Trophoblast cell (in vitro differentiated cells and primary cell): ENCODE measurements around the gene TOM1L2.

Experiments
- DNase-seq, 2 donors: peaks; one replicate each; pipeline ENCODE4 v3.0.0-alpha.2; 2016
- H2AFZ ChIP-seq: 2 replicates; pipeline ENCODE4 v1.6.1; 2013; ENCODE audit warnings: low read length, moderate library complexity, mild to moderate bottlenecking; ENCODE audit not compliant: insufficient read depth, poor library complexity
- H2AK5ac ChIP-seq: 2 replicates; pipeline ENCODE4 v1.6.1; 2013; ENCODE audit warnings: mild to moderate bottlenecking, low read length
- H2BK120ac ChIP-seq: 2 replicates; pipeline ENCODE4 v1.6.1; 2013; ENCODE audit warnings: low read length, mild to moderate bottlenecking, moderate library complexity; ENCODE audit not compliant: insufficient read depth, poor library complexity
- H2BK12ac ChIP-seq: 2 replicates; pipeline ENCODE4 v1.6.1; 2013; ENCODE audit warnings: mild to moderate bottlenecking, low read length, moderate library complexity
- H2BK5ac ChIP-seq: 2 replicates; pipeline ENCODE4 v1.6.1; 2013; ENCODE audit warnings: low read length, low read depth, moderate library complexity, mild to moderate bottlenecking; ENCODE audit not compliant: poor library complexity
- H3K14ac ChIP-seq: 2 replicates; pipeline ENCODE4 v1.6.1; 2013; ENCODE audit warnings: mild to moderate bottlenecking, low read length
- H3K18ac ChIP-seq: 2 replicates; pipeline ENCODE4 v1.6.1; 2013; ENCODE audit warnings: mild to moderate bottlenecking, low read length
- H3K23ac ChIP-seq: 2 replicates; pipeline ENCODE4 v1.6.1; 2013; ENCODE audit warnings: low read length
- H3K27ac ChIP-seq: 2 replicates; pipeline ENCODE4 v1.5.1; 2013; ENCODE audit warnings: low read depth, mild to moderate bottlenecking, inconsistent platforms, low read length, moderate library complexity
- H3K27me3 ChIP-seq: 2 replicates; pipeline ENCODE4 v1.6.1; 2013; ENCODE audit warnings: inconsistent platforms, mild to moderate bottlenecking, low read length, moderate library complexity; ENCODE audit not compliant: insufficient read depth
- H3K36me3 ChIP-seq, 2 experiments: 1 replicate in 1 of 2; 2 replicates in 1 of 2; pipeline ENCODE4 v1.6.1; 2013; ENCODE audit warnings: low read length in 2 of 2, mild to moderate bottlenecking in 2 of 2, moderate library complexity in 1 of 2; ENCODE audit not compliant: insufficient read depth in 2 of 2, control insufficient read depth in 1 of 2
- H3K4ac ChIP-seq: 2 replicates; pipeline ENCODE4 v1.6.1; 2013; ENCODE audit warnings: low read depth, mild to moderate bottlenecking, low read length, moderate library complexity
- H3K4me1 ChIP-seq, 2 experiments: 1 replicate in 1 of 2; 2 replicates in 1 of 2; pipeline ENCODE4 v1.6.1; 2013; ENCODE audit warnings: low read length in 2 of 2, mild to moderate bottlenecking in 2 of 2, moderate library complexity in 1 of 2; ENCODE audit not compliant: insufficient read depth in 2 of 2, control insufficient read depth in 1 of 2
- H3K4me2 ChIP-seq: 2 replicates; pipeline ENCODE4 v1.6.1; 2013; ENCODE audit warnings: inconsistent platforms, mild to moderate bottlenecking, low read length, moderate library complexity
- H3K4me3 ChIP-seq: 2 replicates; pipeline ENCODE4 v1.5.1; 2013; ENCODE audit warnings: mild to moderate bottlenecking, low read depth, low read length, inconsistent platforms
- H3K79me1 ChIP-seq: one replicate; pipeline ENCODE4 v1.6.1; 2013; ENCODE audit warnings: low read length
- H3K79me2 ChIP-seq: 2 replicates; pipeline ENCODE4 v1.6.1; 2013; ENCODE audit warnings: low read length, mild to moderate bottlenecking; ENCODE audit not compliant: control insufficient read depth, insufficient read depth, poor library complexity
- H3K9ac ChIP-seq: 2 replicates; pipeline ENCODE4 v1.6.1; 2013; ENCODE audit warnings: mild to moderate bottlenecking, low read length
- H3K9me3 ChIP-seq: 2 replicates; pipeline ENCODE4 v1.6.1; 2013; ENCODE audit warnings: low read depth, mild to moderate bottlenecking, control low read depth, inconsistent platforms, low read length; ENCODE audit not compliant: insufficient read depth
- H4K12ac ChIP-seq: 2 replicates; pipeline ENCODE4 v1.6.1; 2013; ENCODE audit warnings: low read depth, mild to moderate bottlenecking, low read length, moderate library complexity
- H4K8ac ChIP-seq: 2 replicates; pipeline ENCODE4 v1.6.1; 2013; ENCODE audit warnings: low read depth, mild to moderate bottlenecking, low read length, moderate library complexity
- H4K91ac ChIP-seq: one replicate; pipeline ENCODE4 v1.6.1; 2013; ENCODE audit warnings: low read depth, mild to moderate bottlenecking, low read length, moderate library complexity
- WGBS: extraction: QIAGEN DNeasy Blood & Tissue Kit; methylation state at CpG from one replicate; pipeline ENCODE4 v1.1.7; 2013; ENCODE audit warnings: missing lambda C conversion rate; ENCODE audit not compliant: insufficient read length, insufficient coverage; ENCODE audit errors: extremely low coverage; 5-methylcytosine and 5-hydroxymethylcytosine counted together

TOM1L2 gene

DNA sequence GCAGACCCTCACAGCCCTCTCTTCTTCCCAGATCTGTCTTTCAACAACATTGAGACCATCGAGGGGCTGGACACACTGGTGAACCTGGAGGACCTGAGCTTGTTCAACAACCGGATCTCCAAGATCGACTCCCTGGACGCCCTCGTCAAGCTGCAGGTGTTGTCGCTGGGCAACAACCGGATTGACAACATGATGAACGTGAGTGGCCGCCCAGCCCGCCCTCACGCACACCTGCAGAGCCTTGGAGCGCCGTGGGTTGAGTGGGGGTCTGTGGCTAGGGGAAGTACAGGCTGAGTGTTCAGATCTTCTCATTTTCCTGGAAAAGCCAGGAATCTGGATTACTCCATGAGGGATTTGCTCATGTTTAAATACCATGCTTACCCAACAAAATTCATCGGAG, 15.7 kb upstream of the TOM1L2 start:
- no peak overlapping the region for H3K18ac ChIP-seq
- H2AFZ ChIP-seq: no peak overlapping the region
- H3K14ac ChIP-seq: no peak overlapping the region
- peaks cover 16 to 20% of the 10 kb centered on the region in 2 experiments for H3K4me1 ChIP-seq
- no peak overlapping the region for H2BK120ac ChIP-seq
- peak overlapping the region; percentile 53 for H2AK5ac ChIP-seq
- no peak overlapping the region for H3K4me3 ChIP-seq
- no peak overlapping the region for H4K8ac ChIP-seq
- peak overlapping the region; percentile 38 for H4K91ac ChIP-seq
- H3K4ac ChIP-seq: no peak overlapping the region
- no peak overlapping the region for H3K4me2 ChIP-seq
- no CpG with 5 or more reads among the region's 14 CpGs for WGBS
- no peak overlapping the region for H3K27ac ChIP-seq
- H3K9ac ChIP-seq: no peak overlapping the region
- H4K12ac ChIP-seq: no peak overlapping the region
- H3K36me3 ChIP-seq: no peaks in the 10 kb centered on the region
- no peak overlapping the region for H3K23ac ChIP-seq
- H3K79me2 ChIP-seq: no peaks in the 10 kb centered on the region
- no peak overlapping the region for H2BK12ac ChIP-seq
- H3K27me3 ChIP-seq: no peaks in the 10 kb centered on the region
- no peaks in the 10 kb centered on the region for H3K9me3 ChIP-seq
- H3K79me1 ChIP-seq: no peaks in the 10 kb centered on the region
- H2BK5ac ChIP-seq: no peak overlapping the region
- peak; percentile 72 to 78 for DNase-seq

DNA sequence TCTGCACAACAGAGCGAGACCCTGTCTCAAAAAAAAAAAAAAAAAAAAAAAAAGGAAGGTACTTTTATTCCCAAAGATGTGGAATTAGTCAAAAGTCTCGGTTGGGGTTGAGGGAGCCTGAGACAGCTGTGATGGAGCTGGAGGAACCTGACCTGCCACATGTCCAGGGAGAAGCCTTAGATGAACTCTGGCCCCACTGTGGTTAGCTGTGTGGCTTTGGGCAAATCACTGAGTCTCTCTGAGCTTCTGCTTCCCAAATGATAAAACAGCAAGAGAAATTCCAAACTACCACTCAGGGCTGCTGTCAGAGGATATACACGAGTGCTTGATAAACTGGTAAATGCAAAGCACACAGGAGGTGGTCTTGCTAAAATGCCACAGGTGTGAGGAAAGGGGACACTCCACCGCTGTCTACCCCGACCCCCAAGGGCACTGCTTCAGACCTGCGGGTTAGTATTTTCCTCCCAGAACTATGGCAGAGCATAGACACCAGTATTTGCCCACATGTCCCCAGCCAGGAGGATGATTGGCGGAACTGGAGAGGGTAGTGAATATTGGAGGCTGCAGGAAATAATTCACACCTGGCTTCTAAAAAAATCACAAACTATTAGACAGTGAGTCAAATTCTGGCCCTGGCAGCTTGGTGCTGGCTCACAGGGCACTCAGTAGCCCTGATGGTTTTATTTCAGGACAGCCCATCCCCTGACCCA, 15.1 kb upstream of the TOM1L2 start:
- H3K79me2 ChIP-seq: no peaks in the 10 kb centered on the region
- H3K4me3 ChIP-seq: no peak overlapping the region
- no peak overlapping the region for H2BK12ac ChIP-seq
- H4K91ac ChIP-seq: peak overlapping the region; percentile 9
- no peak overlapping the region for H3K14ac ChIP-seq
- WGBS: no CpG with 5 or more reads among the region's 7 CpGs
- H3K79me1 ChIP-seq: no peaks in the 10 kb centered on the region
- H3K18ac ChIP-seq: no peak overlapping the region
- H2AK5ac ChIP-seq: no peak overlapping the region
- no peak overlapping the region for H2AFZ ChIP-seq
- DNase-seq: peak; percentile 56 to 67
- H3K27ac ChIP-seq: no peak overlapping the region
- no peak overlapping the region for H3K4ac ChIP-seq
- H3K9me3 ChIP-seq: no peaks in the 10 kb centered on the region
- H3K36me3 ChIP-seq: no peaks in the 10 kb centered on the region
- H3K27me3 ChIP-seq: no peaks in the 10 kb centered on the region
- H4K8ac ChIP-seq: no peak overlapping the region
- H4K12ac ChIP-seq: no peak overlapping the region
- no peak overlapping the region for H2BK120ac ChIP-seq
- H3K9ac ChIP-seq: no peak overlapping the region
- H3K4me2 ChIP-seq: no peak overlapping the region
- no peak overlapping the region for H3K23ac ChIP-seq
- H2BK5ac ChIP-seq: no peak overlapping the region
- peaks cover 16 to 20% of the 10 kb centered on the region in 2 experiments for H3K4me1 ChIP-seq

DNA sequence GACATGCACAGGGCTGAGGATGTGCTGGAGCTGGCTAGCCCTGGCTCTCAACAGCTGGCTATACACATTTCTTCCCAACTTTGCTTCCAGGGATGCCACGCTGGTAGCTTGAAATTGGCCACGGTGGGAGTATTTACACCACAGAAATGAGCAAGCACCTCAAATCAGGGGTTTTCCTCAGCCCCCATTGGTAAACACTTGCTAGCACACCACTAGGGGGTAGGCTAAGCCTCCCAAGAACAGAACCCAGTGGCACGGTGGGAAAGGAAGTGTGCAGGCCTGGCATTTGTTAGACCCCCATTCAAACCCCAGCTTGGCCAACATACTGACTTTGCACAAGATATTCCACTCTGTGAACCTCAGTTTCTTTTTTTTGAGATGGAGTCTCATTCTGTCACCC, 13.4 kb upstream of the TOM1L2 start:
- no CpG with 5 or more reads among the region's 3 CpGs for WGBS
- H3K79me2 ChIP-seq: no peaks in the 10 kb centered on the region
- H3K23ac ChIP-seq: no peak overlapping the region

DNA sequence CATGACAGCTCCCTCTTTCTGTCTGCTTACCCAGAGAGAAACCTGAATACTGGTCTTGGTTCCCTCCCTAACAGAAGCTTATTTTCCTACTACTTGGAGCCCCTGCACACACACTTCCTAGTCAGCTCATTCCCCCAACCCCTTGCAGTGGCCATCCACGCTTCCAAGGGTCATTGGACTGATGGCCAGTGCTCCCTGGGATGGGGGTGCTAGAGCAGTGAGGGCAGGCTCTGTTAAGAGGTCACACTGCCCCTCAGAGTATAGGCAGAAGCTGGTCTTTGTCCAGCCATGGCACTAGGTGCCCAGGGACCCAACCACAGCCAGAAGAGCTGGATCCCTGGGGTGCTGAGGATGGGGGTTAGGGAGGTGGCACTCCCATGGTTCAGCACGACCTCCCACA, 13.0 kb upstream of the TOM1L2 start:
- no peak overlapping the region for H2BK120ac ChIP-seq
- no peaks in the 10 kb centered on the region for H3K27me3 ChIP-seq
- H3K18ac ChIP-seq: no peak overlapping the region
- H4K91ac ChIP-seq: no peak overlapping the region
- no peak overlapping the region for H2AFZ ChIP-seq
- H3K79me2 ChIP-seq: no peaks in the 10 kb centered on the region
- no peaks in the 10 kb centered on the region for H3K79me1 ChIP-seq
- DNase-seq: no peak
- H4K12ac ChIP-seq: no peak overlapping the region
- H3K27ac ChIP-seq: no peak overlapping the region
- H3K14ac ChIP-seq: no peak overlapping the region
- no peak overlapping the region for H3K4me3 ChIP-seq
- H3K4ac ChIP-seq: no peak overlapping the region
- no peaks in the 10 kb centered on the region for H3K36me3 ChIP-seq
- H3K4me2 ChIP-seq: no peak overlapping the region
- H3K23ac ChIP-seq: no peak overlapping the region
- H2BK5ac ChIP-seq: no peak overlapping the region
- H3K9ac ChIP-seq: no peak overlapping the region
- peak overlapping the region; percentile 18 for H2AK5ac ChIP-seq
- H2BK12ac ChIP-seq: peak overlapping the region; percentile 47
- H3K4me1 ChIP-seq: peaks cover 14 to 18% of the 10 kb centered on the region in 2 experiments
- H3K9me3 ChIP-seq: no peaks in the 10 kb centered on the region
- H4K8ac ChIP-seq: no peak overlapping the region
- WGBS: no CpG with 5 or more reads among the region's 2 CpGs

More for the DNA sequence above, 13.4 kb upstream of the TOM1L2 start:
- peaks cover 16 to 20% of the 10 kb centered on the region in 2 experiments for H3K4me1 ChIP-seq
- no peak overlapping the region for H3K4me2 ChIP-seq
- H2BK5ac ChIP-seq: no peak overlapping the region
- H3K79me1 ChIP-seq: no peaks in the 10 kb centered on the region
- no peak overlapping the region for H4K12ac ChIP-seq
- no peak overlapping the region for H4K8ac ChIP-seq
- no peak overlapping the region for H3K4ac ChIP-seq
- no peak overlapping the region for H3K4me3 ChIP-seq
- no peaks in the 10 kb centered on the region for H3K9me3 ChIP-seq
- H2AK5ac ChIP-seq: peak overlapping the region; percentile 18
- no peak for DNase-seq
- no peak overlapping the region for H2BK120ac ChIP-seq
- no peaks in the 10 kb centered on the region for H3K27me3 ChIP-seq
- no peaks in the 10 kb centered on the region for H3K36me3 ChIP-seq
- no peak overlapping the region for H3K18ac ChIP-seq
- no peak overlapping the region for H4K91ac ChIP-seq
- H3K9ac ChIP-seq: no peak overlapping the region
- H3K14ac ChIP-seq: no peak overlapping the region
- no peak overlapping the region for H3K27ac ChIP-seq
- no peak overlapping the region for H2AFZ ChIP-seq
- peak overlapping the region; percentile 47 for H2BK12ac ChIP-seq
